GM15510 (cell line): ENCODE data around the gene ABCA8.

Experiments
- POLR2A ChIP-seq: IDR thresholded peaks from 3 replicates; pipeline ENCODE4 v1.6.1; 2011; ENCODE audit warnings: borderline replicate concordance; ENCODE audit not compliant: insufficient read length; ENCODE audit errors: extremely low read depth

The ABCA8 gene

DNA sequence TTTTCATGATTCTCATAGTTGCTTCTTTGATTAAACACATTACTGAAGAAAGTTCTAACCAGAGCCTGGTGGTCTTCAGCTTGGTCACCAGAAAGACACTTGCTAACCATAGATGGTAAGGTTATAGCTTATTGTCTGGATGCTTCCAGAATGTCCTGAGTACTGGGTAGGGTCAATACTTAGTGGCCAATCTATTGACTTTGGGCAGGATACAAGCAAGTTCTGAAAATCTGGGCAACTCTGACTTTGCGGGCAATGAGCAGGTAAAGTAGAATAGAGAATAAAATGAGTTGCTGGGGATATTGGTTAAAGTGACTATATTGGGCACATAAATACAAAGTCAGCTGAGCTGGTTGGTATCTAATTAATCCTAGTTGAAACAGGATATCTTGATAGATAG lies 63.0 kb downstream of the ABCA8 start:
- no peak for TF ChIP-seq POLR2A

DNA sequence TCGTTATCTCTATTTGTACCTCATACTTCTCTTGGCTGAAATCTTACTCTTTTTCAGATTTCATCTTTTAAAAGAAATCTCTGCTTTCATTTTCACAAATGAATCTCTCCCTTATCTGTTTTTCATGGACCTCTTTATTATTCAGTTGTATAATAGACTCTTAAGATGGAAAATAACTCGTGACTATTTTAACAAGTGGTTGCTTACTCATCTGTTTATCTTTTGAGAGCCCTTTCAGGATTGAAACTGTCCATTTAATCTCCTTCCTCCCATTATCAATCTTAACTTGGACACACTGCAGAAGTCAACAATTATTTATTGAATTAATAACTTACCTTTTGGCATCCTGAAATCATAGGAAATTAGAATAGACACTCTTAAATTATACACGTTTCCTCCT lies 68.8 kb downstream of the ABCA8 start:
- TF ChIP-seq POLR2A = no peak

DNA sequence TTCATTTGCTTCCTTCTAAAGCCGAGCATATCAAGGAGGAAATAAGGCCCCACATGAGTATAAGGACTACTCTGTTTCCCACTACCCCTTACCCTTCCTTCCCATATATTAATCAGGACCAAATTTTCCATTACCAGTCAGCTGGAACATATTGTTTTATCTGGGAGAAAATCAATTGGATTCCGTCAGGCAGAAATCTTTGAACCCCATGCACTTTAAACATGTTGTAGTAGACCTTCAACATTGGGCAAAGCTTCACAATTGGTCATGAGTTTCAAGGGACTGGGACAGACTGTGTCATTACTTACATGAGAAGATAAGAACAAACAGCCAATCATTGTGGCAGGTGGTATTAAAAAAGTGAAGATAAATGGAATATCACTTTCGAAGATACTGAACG lies 70.3 kb downstream of the ABCA8 start:
- TF ChIP-seq POLR2A = no peak

DNA sequence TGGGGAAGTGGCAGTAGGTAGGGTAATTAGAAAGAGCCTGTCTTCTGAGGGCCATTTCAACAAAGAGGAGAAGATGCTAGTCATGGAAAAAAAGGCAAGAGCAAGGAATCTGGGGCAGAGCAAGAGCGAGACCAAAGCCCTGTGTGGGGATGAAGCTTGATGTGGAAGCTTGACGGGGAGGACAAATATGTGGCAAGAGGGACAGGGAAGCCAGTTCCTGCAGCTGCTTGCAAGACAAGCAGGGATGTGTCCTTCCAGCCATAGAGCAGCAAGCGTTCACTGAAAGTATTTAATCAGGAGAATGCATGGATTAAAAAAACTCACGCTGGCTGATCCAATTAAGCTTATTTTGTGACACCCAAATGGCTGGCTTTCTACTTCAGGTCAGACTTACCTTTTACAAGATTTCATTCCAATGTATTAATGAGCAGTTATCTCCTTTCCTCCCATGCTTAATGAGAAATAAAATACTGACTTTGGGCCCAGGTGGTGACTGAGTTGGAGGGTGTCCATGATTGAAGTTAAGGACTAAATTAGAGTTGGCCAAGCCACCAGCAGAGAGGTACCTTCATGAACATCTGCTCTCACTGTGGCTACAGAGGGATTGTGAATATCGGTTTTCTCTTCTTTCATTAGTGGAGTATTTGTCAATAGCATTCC lies 76.8 kb downstream of the ABCA8 start:
- no peak for TF ChIP-seq POLR2A

DNA sequence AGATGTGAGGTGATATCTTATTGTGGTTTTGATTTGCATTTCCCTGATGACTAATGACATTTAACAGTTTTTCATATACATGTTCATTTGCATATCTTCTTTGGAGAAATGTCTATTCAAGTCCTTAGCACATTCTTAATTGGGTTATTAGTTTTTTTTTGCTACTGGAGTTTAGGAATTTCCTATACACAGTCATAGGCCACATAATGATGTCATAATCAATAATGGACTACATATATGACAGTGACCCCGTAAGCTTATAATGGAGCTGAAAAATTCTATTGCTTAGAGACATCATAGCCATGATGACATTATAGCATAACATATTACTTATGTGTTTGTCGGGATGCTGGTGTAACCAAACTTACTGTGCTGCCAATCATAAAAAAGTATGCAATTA lies 83.7 kb downstream of the ABCA8 start:
- TF ChIP-seq POLR2A = no peak

DNA sequence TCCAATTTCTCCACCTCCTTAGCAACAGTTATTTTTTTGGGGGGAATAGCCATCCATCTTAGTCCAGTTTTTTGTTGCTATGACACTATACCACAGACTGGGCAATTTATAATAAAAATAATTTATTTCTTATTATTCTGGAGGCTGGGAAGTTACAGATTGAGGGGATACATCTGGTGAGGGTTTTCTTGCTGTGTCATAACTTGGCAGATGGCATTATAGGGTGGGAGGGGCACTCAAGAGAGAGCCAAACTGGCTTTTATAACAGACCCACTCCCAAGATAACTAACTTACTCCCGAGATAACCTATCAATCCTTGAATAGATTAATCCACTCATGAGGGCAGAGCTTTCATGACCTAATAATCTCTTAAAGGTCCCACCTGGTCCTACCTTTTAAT lies 84.2 kb downstream of the ABCA8 start:
- no peak for TF ChIP-seq POLR2A

DNA sequence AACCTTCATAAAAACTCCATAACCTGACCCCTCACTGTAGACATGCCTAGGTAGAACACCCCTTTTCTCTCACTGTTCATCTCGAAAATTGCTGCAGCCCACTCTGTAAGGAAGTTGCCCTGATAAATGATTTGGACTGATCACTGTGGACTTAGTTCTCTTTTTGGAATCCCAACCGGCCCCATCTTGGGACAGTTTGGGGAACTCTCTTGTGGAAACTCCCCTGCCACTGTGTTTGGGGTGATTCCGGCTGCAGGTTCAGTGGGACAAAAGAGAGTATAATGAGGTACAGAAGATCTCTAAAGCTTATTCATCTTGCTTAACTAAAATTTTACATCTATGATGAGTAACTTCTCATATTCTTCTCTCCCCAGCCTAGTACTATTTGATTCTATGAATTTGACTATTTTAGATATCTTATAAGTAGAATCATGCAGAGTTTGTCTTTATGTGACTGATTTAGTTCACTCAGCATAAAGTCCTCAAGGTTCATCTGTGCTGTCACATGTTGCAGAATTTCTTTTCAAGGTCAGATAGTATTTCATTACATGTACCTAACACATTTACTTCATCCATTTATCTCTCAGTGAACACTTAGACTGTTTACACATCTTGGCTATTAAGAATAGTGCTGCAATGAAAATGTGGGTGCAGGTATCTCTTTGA lies 84.9 kb downstream of the ABCA8 start:
- TF ChIP-seq POLR2A = no peak

DNA sequence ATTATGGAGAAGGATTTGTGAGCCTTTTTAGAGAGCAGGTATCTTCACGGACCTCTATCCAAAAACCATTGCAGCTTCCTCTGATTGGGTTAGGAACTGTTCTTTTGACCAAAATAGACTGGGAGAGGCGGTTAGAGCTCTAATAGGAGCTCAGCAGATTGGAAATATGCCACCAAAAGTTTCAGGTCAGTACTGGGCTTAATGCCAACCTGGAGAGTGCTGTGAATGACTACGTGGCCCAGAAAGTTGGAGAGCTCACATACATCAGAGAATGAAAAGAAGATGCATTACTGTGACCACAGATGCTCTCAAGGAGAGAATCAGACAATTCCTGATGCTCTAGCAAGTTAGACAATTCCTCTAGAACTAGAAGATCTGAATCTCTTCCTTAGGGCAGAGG lies 86.5 kb downstream of the ABCA8 start:
- TF ChIP-seq POLR2A = no peak

DNA sequence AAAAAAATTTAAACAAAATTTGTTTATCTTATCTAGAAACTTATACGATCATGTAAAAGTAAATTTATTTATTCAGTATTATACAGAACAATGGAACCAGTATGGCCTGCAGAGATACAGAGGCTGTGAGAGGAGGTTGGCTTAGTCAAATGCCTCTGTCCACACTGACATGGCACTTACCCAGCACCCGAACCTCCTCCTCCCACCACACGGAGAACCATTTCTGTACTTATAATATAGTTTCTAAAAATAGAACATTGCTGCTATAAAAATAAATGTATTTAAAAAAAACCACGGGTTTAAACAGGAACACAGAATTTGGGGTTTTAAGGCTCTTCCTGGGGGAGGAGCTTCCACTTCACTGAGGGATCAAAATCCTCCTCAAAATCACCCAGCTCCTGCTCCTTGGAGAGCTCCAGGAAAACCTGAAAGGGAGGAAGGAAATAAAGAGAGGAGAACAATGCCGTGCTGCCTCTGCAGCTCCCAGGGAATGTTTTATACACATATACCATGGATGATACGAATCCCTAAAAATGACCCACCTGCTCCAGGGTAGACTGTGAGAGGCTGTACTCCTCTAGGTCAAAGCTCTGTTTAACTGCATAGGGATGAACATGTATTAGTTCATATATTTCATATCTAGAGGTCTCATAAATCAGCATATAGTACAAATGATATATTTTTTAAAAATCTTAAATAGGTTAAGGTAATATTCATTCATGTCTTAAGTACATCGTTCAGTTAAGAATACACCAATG lies 87.3 kb downstream of the ABCA8 start:
- TF ChIP-seq POLR2A = no peak

DNA sequence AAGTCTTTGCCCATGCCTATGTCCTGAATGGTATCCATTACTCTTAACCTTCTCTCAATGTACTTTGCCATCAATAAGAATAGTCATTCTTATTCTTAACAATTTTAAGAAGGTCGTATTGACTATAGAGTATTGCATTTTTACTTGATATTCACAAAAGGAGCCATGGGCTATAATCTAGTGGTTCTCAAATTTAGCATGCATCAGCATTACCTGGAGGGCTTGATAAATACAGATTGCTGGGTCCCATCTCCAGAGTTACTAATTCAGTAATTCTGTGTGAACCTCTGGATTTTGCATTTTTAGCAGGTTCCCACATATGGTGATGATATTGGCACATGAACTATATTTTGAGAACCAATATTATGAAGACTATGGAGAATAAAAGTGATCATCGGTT lies 89.6 kb downstream of the ABCA8 start:
- TF ChIP-seq POLR2A = no peak

DNA sequence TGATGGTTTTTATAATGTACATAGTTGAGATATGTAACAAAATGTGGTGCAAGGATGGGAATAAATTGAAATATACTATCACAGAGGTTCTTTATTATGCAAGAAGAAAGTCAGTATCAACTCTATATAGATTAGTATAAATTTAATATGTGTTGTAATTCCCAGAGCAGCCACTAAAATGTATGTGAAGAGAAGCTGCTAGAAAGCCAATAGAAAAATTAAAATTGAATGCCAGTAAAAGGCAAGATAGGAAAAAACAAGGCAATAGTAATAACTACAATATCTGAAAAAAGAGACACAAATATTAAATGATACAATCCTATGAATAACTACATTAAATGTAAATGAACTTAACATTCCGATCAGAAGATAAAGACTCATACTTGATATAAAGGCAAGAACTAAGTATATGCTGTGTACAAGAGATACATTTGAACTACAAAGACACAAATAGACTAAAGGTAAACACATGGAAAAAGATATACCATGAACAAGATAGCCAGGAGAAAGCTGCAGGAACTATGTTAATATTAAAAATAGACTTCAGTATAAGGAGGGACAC lies 92.0 kb downstream of the ABCA8 start:
- TF ChIP-seq POLR2A = no peak

DNA sequence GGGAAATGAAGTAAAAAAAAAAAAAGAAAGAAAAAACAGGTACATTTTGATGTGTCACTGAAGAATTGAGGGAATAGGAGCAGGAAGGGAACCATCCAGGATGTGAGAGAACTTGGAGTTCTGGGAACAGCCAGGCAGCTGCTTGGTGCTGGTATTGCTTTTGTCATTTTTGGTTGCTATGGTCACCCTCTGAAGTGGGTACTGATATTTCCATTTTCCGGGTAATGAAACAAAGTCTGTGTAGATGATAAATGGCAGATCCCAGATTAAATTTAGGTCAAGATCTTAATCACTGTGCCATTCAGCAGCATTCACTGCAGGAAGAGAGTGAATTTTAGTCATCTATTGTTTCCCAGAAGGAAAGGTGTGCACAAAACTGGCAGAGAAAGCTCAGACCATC lies 93.6 kb downstream of the ABCA8 start:
- no peak for TF ChIP-seq POLR2A

DNA sequence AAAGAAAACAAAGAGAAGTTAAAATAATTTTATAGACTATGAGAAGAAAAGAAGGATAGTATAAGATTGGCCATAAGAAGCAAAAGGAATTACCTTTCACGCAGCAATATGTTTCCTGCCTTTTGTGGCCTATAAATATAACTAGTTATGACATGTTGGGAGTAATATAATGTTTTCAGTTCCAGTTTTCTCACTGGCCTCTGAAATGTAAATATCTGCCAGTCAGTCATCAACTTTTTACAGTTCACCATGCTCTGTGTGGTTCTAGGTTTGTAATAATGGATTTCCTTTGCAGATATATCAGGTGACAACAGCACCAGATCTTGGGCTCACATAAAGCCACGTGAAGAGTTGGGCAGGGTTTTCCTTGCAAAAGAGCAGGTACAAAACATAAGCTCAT lies 94.3 kb downstream of the ABCA8 start:
- TF ChIP-seq POLR2A = no peak

DNA sequence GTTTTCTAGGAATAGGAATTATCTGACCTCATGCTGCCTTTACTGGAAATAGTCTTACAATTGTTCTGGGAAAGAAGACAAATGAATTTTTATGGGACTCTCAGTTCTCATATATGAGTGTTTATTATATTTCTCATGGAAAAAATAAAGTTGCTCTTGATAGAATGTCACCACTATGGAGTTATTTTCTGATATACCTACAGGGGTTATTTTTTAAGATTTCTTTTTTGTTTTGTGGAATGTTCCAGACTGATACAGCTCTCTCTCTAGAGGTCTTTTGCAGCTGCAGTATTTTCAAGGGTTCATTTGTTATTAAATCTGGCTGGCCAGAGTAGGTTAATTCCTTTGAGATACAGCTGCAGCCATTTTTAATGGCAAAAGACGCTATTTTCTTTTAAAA lies 100.7 kb downstream of the ABCA8 start:
- TF ChIP-seq POLR2A = no peak

DNA sequence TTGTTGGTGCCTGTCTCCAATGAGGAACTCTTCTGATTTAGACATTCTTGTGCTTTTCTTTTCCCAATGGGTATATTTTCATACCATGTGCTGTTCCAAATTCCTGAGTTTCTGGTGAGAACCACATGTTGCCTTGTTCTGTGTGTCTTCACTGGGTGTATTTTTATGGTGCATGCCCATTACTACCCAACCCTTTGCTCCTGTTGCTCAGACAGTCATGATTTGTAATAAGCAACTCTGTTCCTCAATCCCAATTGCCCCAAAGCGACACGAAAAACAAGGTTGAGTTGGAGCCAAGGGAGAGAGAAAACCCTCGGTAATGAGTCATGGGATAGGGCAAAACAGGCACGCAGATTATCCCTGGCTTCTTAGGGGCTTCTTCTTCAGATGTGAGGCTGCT lies 101.8 kb downstream of the ABCA8 start:
- no peak for TF ChIP-seq POLR2A
